PC-3 (cell line): ENCODE measurements around the gene C6orf62. TPM values are rescaled to one million over a fixed set of nuclear protein-coding genes. Genes with fewer than 3 reads are reported as not detected.
"Not testable (repeated sequence)": the region's sequence is repeated elsewhere in the genome, so short reads cannot be mapped to it uniquely, and the experiment has no call there.

Source experiments
- ATAC-seq: fragments of 200-7000 bp; cut with Tn5 transposase; 2 replicates; pipeline ENCODE4 v1.9.1; 2020; ENCODE audit warnings: mild to moderate bottlenecking, moderate library complexity
- BruUV-seq: library from RNA; stranded (reverse); fragments of 400-500 nt; replicated peaks from 2 replicates; lab custom pipeline; 2021; lab: Mats Ljungman, UMichigan
- CTCF ChIA-PET: fragments of 300-600 bp; sonication (Branson Sonifier 250); formaldehyde crosslinking; loops from one replicate; lab custom pipeline; 2022; ENCODE audit warnings: antibody characterized with exemption; lab: Charles Lee
- POLR2A ChIA-PET: fragments of 300-600 bp; sonication (Branson Sonifier 250); formaldehyde crosslinking; loops from one replicate; lab custom pipeline; 2022; ENCODE audit warnings: antibody characterized with exemption; ENCODE audit not compliant: unreplicated experiment; lab: Charles Lee
- DNase-seq: peaks from one replicate; pipeline ENCODE4 v3.0.0-alpha.2; 2015
- H2AFZ ChIP-seq: fragments of 300-600 bp; sonication (generic); 2 replicates; pipeline ENCODE4 v1.6.0; 2016; ENCODE audit warnings: antibody characterized with exemption, low read length
- H3F3A ChIP-seq: fragments of 300-600 bp; sonication (generic); one replicate; pipeline ENCODE4 v1.6.0; 2017; ENCODE audit warnings: antibody characterized with exemption, low read length, control low read depth, mild to moderate bottlenecking; ENCODE audit not compliant: unreplicated experiment
- H3K27ac ChIP-seq: fragments of 300-600 bp; sonication (generic); 2 replicates; pipeline ENCODE4 v1.5.1; 2016; ENCODE audit warnings: mild to moderate bottlenecking, low read length
- H3K27me3 ChIP-seq: fragments of 300-600 bp; sonication (generic); 2 replicates; pipeline ENCODE4 v1.6.1; 2016; ENCODE audit warnings: low read length, mixed read lengths
- H3K36me3 ChIP-seq: fragments of 300-600 bp; sonication (generic); 2 replicates; pipeline ENCODE4 v1.6.1; 2016; ENCODE audit warnings: low read depth, mixed run types, low read length, mixed read lengths
- H3K4me1 ChIP-seq: fragments of 300-600 bp; sonication (generic); 2 replicates; pipeline ENCODE4 v1.5.1; 2016; ENCODE audit warnings: low read length; ENCODE audit not compliant: insufficient read depth
- H3K4me2 ChIP-seq: fragments of 300-600 bp; sonication (generic); 2 replicates; pipeline ENCODE4 v1.6.0; 2016; ENCODE audit warnings: low read length
- H3K4me3 ChIP-seq: fragments of 300-600 bp; sonication (generic); 2 replicates; pipeline ENCODE4 v1.5.1; 2016; ENCODE audit warnings: mild to moderate bottlenecking, low read length, mixed read lengths
- H3K79me2 ChIP-seq: fragments of 300-600 bp; sonication (generic); 2 replicates; pipeline ENCODE4 v1.6.1; 2017; ENCODE audit warnings: low read length, mixed read lengths
- H3K9ac ChIP-seq: fragments of 300-600 bp; sonication (generic); 2 replicates; pipeline ENCODE4 v1.6.0; 2016; ENCODE audit warnings: mild to moderate bottlenecking, low read length
- H3K9me2 ChIP-seq: fragments of 300-600 bp; sonication (generic); replicated peaks from 2 replicates; pipeline ENCODE4 v1.6.1; 2016; ENCODE audit warnings: mixed run types, low read length, mixed read lengths
- H3K9me3 ChIP-seq: fragments of 300-600 bp; sonication (generic); 2 replicates; pipeline ENCODE4 v1.6.1; 2016; ENCODE audit warnings: low read length, mixed read lengths
- H4K20me1 ChIP-seq: fragments of 300-600 bp; sonication (generic); 2 replicates; pipeline ENCODE4 v1.6.1; 2016; ENCODE audit warnings: low read length, mixed read lengths
- CTCF ChIP-seq: fragments of 300-600 bp; sonication (generic); conservative IDR thresholded peaks from 2 replicates; pipeline ENCODE4 v1.5.1; 2017; ENCODE audit warnings: antibody characterized with exemption, low read depth, mild to moderate bottlenecking, low read length
- EZH2 ChIP-seq: fragments of 300-600 bp; sonication (generic); IDR thresholded peaks from one replicate; pipeline ENCODE4 v1.6.1; 2017; ENCODE audit warnings: antibody characterized with exemption, mild to moderate bottlenecking, low read length; ENCODE audit not compliant: unreplicated experiment
- EZH2phosphoT487 ChIP-seq: fragments of 300-600 bp; sonication (generic); IDR thresholded peaks from 2 replicates; pipeline ENCODE4 v1.6.1; 2018; ENCODE audit warnings: mild to moderate bottlenecking, antibody characterized with exemption, low read length, borderline replicate concordance
- intact Hi-C: fragments of 100-400 bp; cut with micrococcal nuclease; formaldehyde crosslinking; loops from 2 replicates; pipeline ENCODE4 v1.9.0; 2023
- total RNA-seq: library from RNA; depleted of rRNA; stranded (reverse); fragments of >200 nt; gene quantifications from 2 replicates; pipeline ENCODE4 v1.2.3, GENCODE V29; 2014

C6orf62 gene
- total RNA-seq, 1 experiment from 2014 or later, result 81.8 TPM

GRCh38 chr6:24663189-24663588 is 55.8 kb downstream of the C6orf62 start:
- peaks cover 16% of the 10 kb centered on the region; the same call in 1 of the 2 replicates for H3K36me3 ChIP-seq
- H3K9ac ChIP-seq, result no peak overlapping the region
- no peaks in the 10 kb centered on the region for H4K20me1 ChIP-seq
- no peaks in the 10 kb centered on the region for H3K27me3 ChIP-seq
- no peak for DNase-seq
- H3K4me1 ChIP-seq, result peaks cover 36% of the 10 kb centered on the region
- no peak for TF ChIP-seq EZH2phosphoT487
- TF ChIP-seq EZH2, result no peak
- no peak for TF ChIP-seq CTCF
- intact Hi-C loops, result no loop called here
- H3K27ac ChIP-seq, result no peak overlapping the region
- H3K9me2 ChIP-seq, result no peaks in the 10 kb centered on the region
- BruUV-seq, result no TSS peak
- H3K79me2 ChIP-seq, result peaks cover 39% of the 10 kb centered on the region
- ChIA-PET CTCF (no interaction called here), POLR2A (interaction anchor here (0.5 kb wide), 1 partner anchor 496 kb away, joined by 3 read pairs; no protein-coding TSS in a partner anchor)
- no peak overlapping the region for H2AFZ ChIP-seq
- no peak overlapping the region for H3K4me3 ChIP-seq
- ATAC-seq, result no peak
- H3K4me2 ChIP-seq, result no peak overlapping the region
- no peaks in the 10 kb centered on the region for H3F3A ChIP-seq
- no peaks in the 10 kb centered on the region for H3K9me3 ChIP-seq

- H3K36me3 ChIP-seq, result peaks cover 16% of the 10 kb centered on the region; the same call in 1 of the 2 replicates
- H3K4me3 ChIP-seq, result no peak overlapping the region
- intact Hi-C loops, result no loop called here
- no peaks in the 10 kb centered on the region for H3K9me3 ChIP-seq
- H2AFZ ChIP-seq, result no peak overlapping the region
- ChIA-PET POLR2A (no interaction called here), CTCF (no interaction called here)
- no TSS peak for BruUV-seq
- no peaks in the 10 kb centered on the region for H3K9me2 ChIP-seq
- peaks cover 29% of the 10 kb centered on the region for H3K79me2 ChIP-seq
- ATAC-seq, result no peak
- H3K9ac ChIP-seq, result no peak overlapping the region
- no peaks in the 10 kb centered on the region for H3K27me3 ChIP-seq
- H4K20me1 ChIP-seq, result no peaks in the 10 kb centered on the region
- H3K4me1 ChIP-seq, result peaks cover 30% of the 10 kb centered on the region
- TF ChIP-seq EZH2phosphoT487 (no peak), EZH2 (no peak), CTCF (no peak)
- no peak overlapping the region for H3K4me2 ChIP-seq
- DNase-seq, result no peak
- no peak overlapping the region for H3K27ac ChIP-seq
- H3F3A ChIP-seq, result no peaks in the 10 kb centered on the region
Measured at GRCh38 chr6:24662236-24662635, 56.7 kb downstream of the C6orf62 start.

GRCh38 chr6:24661759-24662158 is 57.2 kb downstream of the C6orf62 start:
- BruUV-seq, H3K27ac ChIP-seq, H3K9me2 ChIP-seq, H3K9ac ChIP-seq, intact Hi-C loops, CTCF ChIA-PET, H3K4me2 ChIP-seq, DNase-seq, H3K9me3 ChIP-seq, H3K27me3 ChIP-seq, ATAC-seq, H3F3A ChIP-seq, POLR2A ChIA-PET, H2AFZ ChIP-seq, H4K20me1 ChIP-seq, H3K4me3 ChIP-seq: not testable (repeated sequence)
- H3K36me3 ChIP-seq, result peaks cover 16% of the 10 kb centered on the region; the same call in 1 of the 2 replicates
- peaks cover 28% of the 10 kb centered on the region for H3K79me2 ChIP-seq
- H3K4me1 ChIP-seq, result peaks cover 30% of the 10 kb centered on the region
